HEK293T (cell line): ENCODE results near the gene SCRN2.

ENCODE experiments used
- CTCF ChIA-PET: fragments of 350-600 bp; formaldehyde crosslinking; extraction: SDS; loops from one replicate; lab custom pipeline; 2021; ENCODE audit warnings: antibody characterized with exemption, inconsistent platforms; lab: Yijun Ruan, JAX
- POLR2A ChIA-PET: fragments of 350-600 bp; formaldehyde crosslinking; extraction: SDS; loops from one replicate; lab custom pipeline; 2020; ENCODE audit warnings: antibody characterized with exemption, inconsistent platforms; lab: Yijun Ruan, JAX
- DNase-seq: peaks from one replicate; pipeline ENCODE4 v3.0.0; 2012; ENCODE audit warnings: mixed read lengths; ENCODE audit errors: extremely low spot score
- ARNT ChIP-seq: fragments of 450-650 bp; IDR thresholded peaks from 2 replicates; pipeline ENCODE4 v1.6.1; 2017; ENCODE audit warnings: mild to moderate bottlenecking
- BHLHE40 ChIP-seq: fragments of 450-650 bp; IDR thresholded peaks from 2 replicates; pipeline ENCODE4 v1.6.1; 2016; ENCODE audit warnings: mild to moderate bottlenecking, moderate library complexity, borderline replicate concordance
- CTBP1 ChIP-seq: fragments of 450-650 bp; IDR thresholded peaks from 2 replicates; pipeline ENCODE4 v1.6.1; 2016; ENCODE audit warnings: borderline replicate concordance
- ELF4 ChIP-seq: fragments of 450-650 bp; IDR thresholded peaks from 2 replicates; pipeline ENCODE4 v1.6.1; 2017; ENCODE audit warnings: antibody characterized with exemption
- FOXA1 ChIP-seq: fragments of 450-650 bp; IDR thresholded peaks from 2 replicates; pipeline ENCODE4 v1.6.1; 2016; ENCODE audit warnings: mild to moderate bottlenecking
- FOXK2 ChIP-seq: fragments of 450-650 bp; IDR thresholded peaks from 2 replicates; pipeline ENCODE4 v1.6.1; 2016; ENCODE audit warnings: mild to moderate bottlenecking
- FOXM1 ChIP-seq: fragments of 450-650 bp; IDR thresholded peaks from 2 replicates; pipeline ENCODE4 v1.6.1; 2017; ENCODE audit warnings: mild to moderate bottlenecking, borderline replicate concordance
- HDGF ChIP-seq: fragments of 450-650 bp; IDR thresholded peaks from 2 replicates; pipeline ENCODE4 v1.6.1; 2017; ENCODE audit warnings: antibody characterized with exemption, borderline replicate concordance
- L3MBTL2 ChIP-seq: fragments of 450-650 bp; conservative IDR thresholded peaks from 2 replicates; pipeline ENCODE4 v1.6.1; 2016; ENCODE audit warnings: mild to moderate bottlenecking
- LEF1 ChIP-seq: fragments of 450-650 bp; IDR thresholded peaks from 2 replicates; pipeline ENCODE4 v1.6.1; 2017; ENCODE audit warnings: mild to moderate bottlenecking, borderline replicate concordance
- NFRKB ChIP-seq: fragments of 450-650 bp; IDR thresholded peaks from 2 replicates; pipeline ENCODE4 v1.6.1; 2016; ENCODE audit warnings: mild to moderate bottlenecking, moderate library complexity
- SP1 ChIP-seq: fragments of 450-650 bp; IDR thresholded peaks from 2 replicates; pipeline ENCODE4 v1.6.1; 2017
- SUZ12 ChIP-seq: fragments of 450-650 bp; IDR thresholded peaks from 2 replicates; pipeline ENCODE4 v1.6.1; 2016; ENCODE audit warnings: mild to moderate bottlenecking
- TARDBP ChIP-seq: fragments of 450-650 bp; IDR thresholded peaks from 2 replicates; pipeline ENCODE4 v1.6.1; 2016
- ZNF384 ChIP-seq: fragments of 450-650 bp; IDR thresholded peaks from 2 replicates; pipeline ENCODE4 v1.6.1; 2016

SCRN2 gene

DNA sequence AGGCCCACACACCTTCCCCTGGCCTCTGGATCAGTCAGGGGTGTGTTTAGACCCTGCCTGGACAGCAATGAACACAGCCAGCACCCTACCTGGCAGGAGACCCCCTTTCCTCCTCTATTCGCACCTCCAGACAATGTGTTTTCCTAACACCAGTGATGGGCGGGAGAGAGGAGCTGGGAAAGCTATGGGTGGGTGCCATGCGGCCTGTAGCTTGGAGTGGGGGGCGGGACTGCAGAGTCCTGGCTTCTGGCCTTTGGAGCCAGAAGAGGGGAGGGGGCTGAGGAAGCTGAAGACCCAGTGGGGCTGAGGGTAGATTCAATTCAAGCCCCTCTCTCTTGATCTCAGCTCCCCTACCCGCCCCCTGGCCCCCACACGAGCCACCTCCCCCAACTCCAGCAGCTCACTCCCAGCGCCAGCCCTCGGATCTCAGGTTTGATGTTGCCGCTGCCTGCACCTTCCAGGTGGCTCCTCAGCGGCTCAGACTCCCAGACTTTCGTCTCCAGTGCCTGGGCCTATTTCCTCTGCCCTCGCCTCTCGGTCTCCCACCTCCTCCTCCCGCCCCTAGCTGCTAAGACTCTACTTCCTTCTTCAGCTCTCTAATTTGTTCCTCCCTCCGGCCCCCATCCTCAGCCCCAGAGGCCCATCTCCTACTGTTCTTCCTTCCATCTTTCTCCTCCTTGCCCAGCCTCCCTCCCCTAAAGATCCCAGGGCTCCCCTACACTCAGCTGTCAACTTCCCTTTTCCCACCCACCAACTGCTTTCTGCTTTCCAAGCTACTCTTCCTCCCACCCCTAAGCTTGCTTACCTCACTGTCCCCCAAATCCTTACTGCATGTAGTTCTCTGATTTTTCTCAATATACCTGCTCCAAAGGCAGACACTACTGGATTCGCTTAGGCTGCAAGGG, 16.7 kb upstream of the SCRN2 start:
- TF ChIP-seq LEF1 (no peak), FOXK2 (no peak), ELF4 (no peak), ZNF384 (no peak), L3MBTL2 (no peak), CTBP1 (no peak)
- ChIA-PET CTCF (interaction anchor here (1.0 to 1.5 kb wide), 3 partner anchors 11 to 16 kb away, joined by 3 to 4 read pairs (median 4); no protein-coding TSS in a partner anchor), POLR2A (interaction anchor here (0.7 to 1.3 kb wide), 3 partner anchors 8 to 26 kb away, joined by 3 read pairs; partner anchors contain the start of genes LRRC46 and MRPL10)
- DNase-seq: no peak

DNA sequence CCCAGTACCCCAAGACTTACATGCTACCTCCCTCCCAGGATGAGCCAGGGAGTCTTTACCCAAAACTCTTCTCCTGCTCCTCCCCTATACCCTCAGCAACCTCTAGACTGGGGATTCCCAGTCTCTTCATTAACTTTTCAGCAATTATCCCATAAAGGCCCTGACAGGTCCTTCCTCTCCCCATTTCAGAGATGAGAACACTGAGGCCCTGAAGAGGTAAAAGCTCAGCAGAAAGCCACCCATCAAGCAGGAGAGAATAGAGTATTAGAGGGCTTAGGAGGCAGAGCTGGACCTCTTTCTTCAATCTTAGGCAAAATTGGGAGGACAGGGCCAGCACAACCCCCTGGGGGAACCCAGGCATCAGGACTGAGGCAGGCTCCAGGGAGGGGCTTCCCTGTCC, 15.8 kb upstream of the SCRN2 start:
- DNase-seq: no peak
- CTCF ChIA-PET: interaction anchor here (1.2 to 1.5 kb wide), 2 partner anchors 12 to 15 kb away, joined by 3 to 4 read pairs; no protein-coding TSS in a partner anchor
- TF ChIP-seq FOXM1: no peak
- POLR2A ChIA-PET: interaction anchor here (1.3 kb wide), 1 partner anchor 10 kb away, joined by 3 read pairs; no protein-coding TSS in a partner anchor

DNA sequence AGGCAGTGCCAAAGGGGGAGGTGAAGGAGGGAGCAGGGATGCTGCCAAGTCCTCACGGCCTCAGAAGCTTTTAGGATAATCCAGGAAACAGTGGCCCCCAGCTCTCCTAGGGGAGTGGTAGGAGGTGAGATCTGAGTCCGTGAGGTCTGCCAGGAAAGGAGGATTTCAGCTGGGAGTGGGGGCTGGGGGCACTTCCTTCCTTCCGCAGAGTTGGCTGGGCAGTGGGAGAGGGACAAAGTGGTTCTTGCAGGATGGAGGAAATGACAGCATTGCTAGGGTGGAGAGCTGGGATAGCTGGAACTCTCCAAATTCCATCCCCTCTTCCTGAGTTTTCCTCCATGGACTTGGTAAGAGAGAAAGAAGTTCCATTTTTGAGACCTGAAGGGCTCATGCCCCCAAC, 14.7 kb upstream of the SCRN2 start:
- POLR2A ChIA-PET: interaction anchor here (1.3 kb wide), 1 partner anchor 29 kb away, joined by 3 read pairs; no protein-coding TSS in a partner anchor

DNA sequence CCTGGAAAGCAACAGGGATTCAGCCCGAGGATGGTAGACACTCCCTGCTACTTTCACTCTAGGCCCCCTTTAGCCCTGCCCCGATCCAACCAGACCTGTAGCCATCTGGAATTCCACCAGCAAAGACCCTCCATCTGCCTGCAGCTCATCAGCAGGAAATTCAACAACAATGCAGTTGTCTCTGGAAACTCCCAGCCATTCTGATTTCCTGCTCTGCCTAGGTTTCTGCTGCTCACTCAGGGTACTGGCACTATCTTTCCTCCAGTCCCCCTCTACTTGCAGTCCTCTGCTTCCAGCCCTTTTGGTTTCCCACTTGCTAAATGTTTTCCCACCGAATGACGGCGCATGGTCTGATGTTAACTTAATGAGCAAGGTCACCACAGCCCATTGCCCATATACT, 12.5 kb upstream of the SCRN2 start:
- no peak for DNase-seq
- TF ChIP-seq ELF4 (no peak), LEF1 (no peak)
- ChIA-PET POLR2A (interaction anchor here (5.0 kb wide), 1 partner anchor 12 kb away, joined by 20 read pairs; the partner anchor contains the start of gene SCRN2), CTCF (interaction anchor here (1.4 kb wide), 1 partner anchor 13 kb away, joined by 3 read pairs; the partner anchor contains the start of gene SCRN2)

More for the DNA sequence above, 14.7 kb upstream of the SCRN2 start:
- no peak for DNase-seq
- TF ChIP-seq NFRKB (no peak), FOXA1 (no peak), SUZ12 (no peak), FOXK2 (no peak)
- CTCF ChIA-PET: interaction anchor here (0.7 to 1.1 kb wide), 5 partner anchors 12 to 1712 kb away, joined by 3 to 8 read pairs (median 4); partner anchors contain the start of gene SCRN2

DNA sequence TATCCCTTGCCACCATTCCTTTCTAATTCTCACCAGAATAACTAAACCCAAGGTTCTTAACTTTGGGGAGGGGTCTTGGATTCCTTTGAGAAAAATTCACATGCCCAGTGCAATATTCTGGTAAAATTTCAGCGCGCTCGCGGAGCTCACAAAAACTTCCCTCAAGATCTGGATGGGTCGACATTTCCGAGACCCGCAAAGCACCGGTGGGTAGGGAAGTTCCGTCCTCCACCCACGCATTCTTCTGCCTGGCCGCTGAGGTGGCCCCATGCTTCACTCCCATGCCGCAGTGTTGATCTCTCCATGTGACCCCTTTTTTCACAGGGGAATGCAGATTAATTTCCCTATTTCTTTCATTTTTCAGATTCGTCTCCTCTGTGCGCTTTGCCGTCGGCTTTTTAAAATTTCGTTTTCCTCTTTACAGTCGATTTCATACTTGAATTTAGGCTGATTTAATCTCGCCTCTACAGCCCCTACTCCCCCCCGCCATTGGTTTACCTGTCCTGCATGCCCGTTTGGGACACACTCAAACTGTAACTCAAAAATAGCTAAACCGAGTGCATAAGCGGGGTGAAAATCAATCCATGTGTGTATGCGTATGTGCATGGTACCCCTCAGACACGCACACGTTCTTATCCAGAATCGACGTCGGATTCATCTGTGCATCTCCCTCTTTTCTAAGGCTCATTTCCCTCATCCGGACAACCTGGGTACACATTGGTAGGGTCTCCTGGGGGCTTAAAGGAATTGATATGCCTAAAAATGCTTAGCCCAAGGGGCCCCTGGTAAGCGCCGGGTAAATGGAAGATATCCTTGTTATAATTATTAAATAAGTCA, 11.3 kb upstream of the SCRN2 start:
- ChIA-PET CTCF (interaction anchor here (1.1 kb wide), 1 partner anchor 11 kb away, joined by 3 read pairs; no protein-coding TSS in a partner anchor), POLR2A (interaction anchor here (1.4 to 5.0 kb wide), 3 partner anchors 10 to 43 kb away, joined by 4 to 20 read pairs (median 7); partner anchors contain the start of genes SCRN2 and SP2)
- DNase-seq: no peak
- TF ChIP-seq NFRKB (no peak), FOXM1 (no peak), ZNF384 (no peak), ARNT (no peak), FOXK2 (no peak), HDGF (no peak), L3MBTL2 (no peak)

DNA sequence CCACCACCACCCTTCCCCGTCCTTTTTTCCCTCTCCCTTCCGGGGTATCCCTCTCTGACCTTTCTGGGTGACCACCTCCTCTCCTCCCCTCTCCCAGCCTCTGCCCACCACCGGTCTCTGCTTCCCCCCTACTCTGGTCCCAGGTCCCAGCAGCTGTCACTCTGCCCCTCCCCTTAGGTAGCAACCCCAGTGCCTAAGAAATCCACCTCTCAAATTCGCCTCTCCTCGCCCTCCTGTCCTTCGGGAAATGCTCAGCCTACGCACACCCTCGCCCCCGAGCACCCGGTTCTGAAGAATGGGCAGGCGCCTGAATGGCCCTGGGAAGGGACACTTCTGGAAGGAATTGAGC, 10.7 kb upstream of the SCRN2 start:
- TF ChIP-seq ZNF384: no peak
- TF ChIP-seq NFRKB: no peak
- TF ChIP-seq SP1: no peak
- no peak for TF ChIP-seq SUZ12
- TF ChIP-seq FOXM1: no peak
- no peak for TF ChIP-seq L3MBTL2
- no peak for TF ChIP-seq HDGF
- no peak for TF ChIP-seq LEF1
- TF ChIP-seq FOXK2: no peak
- TF ChIP-seq BHLHE40: no peak
- POLR2A ChIA-PET: interaction anchor here (0.7 to 5.0 kb wide), 6 partner anchors 11 to 44 kb away, joined by 3 to 20 read pairs (median 5); partner anchors contain the start of genes SCRN2 and SP2
- no peak for DNase-seq
- CTCF ChIA-PET: interaction anchor here (1.1 kb wide), 1 partner anchor 11 kb away, joined by 3 read pairs; no protein-coding TSS in a partner anchor

DNA sequence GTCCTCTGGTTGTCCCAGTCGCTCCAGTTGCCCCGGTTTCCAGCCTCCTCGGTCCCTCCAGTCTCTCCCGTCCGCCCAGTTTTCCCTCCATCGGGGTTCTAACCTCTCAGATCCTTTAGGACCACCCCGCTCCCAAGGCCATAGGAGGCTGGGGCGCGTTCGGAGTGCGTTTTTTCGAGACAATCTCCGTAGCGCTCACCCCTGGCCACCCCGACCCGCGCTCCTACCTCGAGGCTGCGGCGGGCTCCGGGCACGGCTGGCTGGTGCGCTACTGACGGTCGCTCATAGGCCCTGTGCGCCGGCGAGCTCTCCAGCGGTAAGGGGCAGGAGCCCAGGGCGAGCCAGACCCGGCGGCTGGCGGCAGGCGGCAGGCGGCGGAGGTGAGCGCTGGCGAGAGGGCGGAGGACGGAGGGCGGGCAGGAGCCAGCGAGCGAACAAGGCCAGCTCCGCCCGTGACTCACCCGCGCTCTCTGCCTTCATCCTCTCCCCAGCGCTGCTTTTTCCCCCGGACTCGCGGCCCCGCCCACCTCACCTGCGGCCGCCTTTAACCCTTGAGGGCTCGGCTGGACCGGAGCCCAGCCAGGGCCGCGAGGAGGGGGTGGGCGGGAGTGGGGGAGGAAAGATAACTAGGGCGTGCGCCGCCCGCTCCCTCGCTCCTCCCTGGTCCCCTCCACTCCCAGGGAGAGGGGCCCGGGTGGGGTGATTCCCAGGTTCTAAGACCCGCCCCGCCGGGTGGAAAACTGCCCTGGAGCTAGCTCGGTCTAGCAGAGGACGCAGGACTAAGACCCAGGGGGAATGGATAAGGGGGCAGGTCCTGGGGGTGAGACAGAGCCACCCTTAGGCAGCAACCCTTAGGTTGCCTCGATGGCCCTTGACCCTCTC, 9.9 kb upstream of the SCRN2 start, which contains the start of gene SP6:
SP6 (minus strand) TSS at position 472 of the 882 bp plus-strand sequence. CDS start 2,734 bp downstream, outside the sequence.
- peak; percentile 74 for DNase-seq
- POLR2A ChIA-PET: interaction anchor here (0.7 to 5.0 kb wide), 11 partner anchors 8 to 90 kb away, joined by 3 to 20 read pairs (median 4); partner anchors contain the start of genes LRRC46, MRPL10, PNPO and SCRN2
- CTCF ChIA-PET: interaction anchor here (0.7 to 11.6 kb wide), 3 partner anchors 12 to 36 kb away, joined by 3 to 355 read pairs (median 5); partner anchors contain the start of gene SP2
- TF ChIP-seq LEF1 (no peak), ZNF384 (no peak), FOXA1 (no peak), BHLHE40 (no peak), ELF4 (no peak), ARNT (no peak), NFRKB (no peak), TARDBP (no peak), FOXM1 (no peak), SP1 (no peak)
